Daoy (cell line): ENCODE results near the gene GRK7. TPM values are rescaled to one million over a fixed set of nuclear protein-coding genes. Genes with fewer than 3 reads are reported as not detected.
A peak's percentile ranks its signal among the peaks of the same experiment; 100 is the strongest.

Experiments
- DNase-seq: peaks from one replicate; pipeline ENCODE4 v3.0.0-alpha.2; 2015; ENCODE audit warnings: low read depth
- total RNA-seq: library from RNA; depleted of rRNA; stranded (reverse); fragments of >200 nt; shearing (Covaris generic); gene quantifications from 2 replicates; pipeline ENCODE4 v1.2.3, GENCODE V29; 2014; rRNA removed

Gene GRK7
- total RNA-seq, result not detected in 2 replicates

- no peak for DNase-seq
Measured at GRCh38 chr3:141763088-141763750, at the start of gene GRK7. GRK7 (plus strand) TSS chr3:141763408; CDS start chr3:141778285, 14,877 bp downstream.

GRCh38 chr3:141714671-141715070 is 48.5 kb upstream of the GRK7 start:
- DNase-seq, result no peak

GRCh38 chr3:141722081-141722480 is 41.1 kb upstream of the GRK7 start:
- DNase-seq, result no peak

GRCh38 chr3:141722648-141723047 is 40.6 kb upstream of the GRK7 start:
- no peak for DNase-seq

- no peak for DNase-seq
Measured at GRCh38 chr3:141723255-141723654, 40.0 kb upstream of the GRK7 start.

- no peak for DNase-seq
Measured at GRCh38 chr3:141724186-141724585, 39.0 kb upstream of the GRK7 start.

- DNase-seq, result no peak
Measured at GRCh38 chr3:141725036-141725435, 38.2 kb upstream of the GRK7 start.

GRCh38 chr3:141726483-141726882 is 36.7 kb upstream of the GRK7 start:
- DNase-seq, result no peak

- DNase-seq, result no peak
Measured at GRCh38 chr3:141728355-141728892, 34.8 kb upstream of the GRK7 start.

- no peak for DNase-seq
Measured at GRCh38 chr3:141729240-141729639, 34.0 kb upstream of the GRK7 start.

- no peak for DNase-seq
Measured at GRCh38 chr3:141735176-141735575, 28.0 kb upstream of the GRK7 start.

- DNase-seq, result no peak
Measured at GRCh38 chr3:141735770-141736465, 27.3 kb upstream of the GRK7 start.

- DNase-seq, result no peak
Measured at GRCh38 chr3:141737093-141737492, 26.1 kb upstream of the GRK7 start.

- no peak for DNase-seq
Measured at GRCh38 chr3:141737678-141738021, 25.6 kb upstream of the GRK7 start.

GRCh38 chr3:141738022-141738890 is 25.0 kb upstream of the GRK7 start, which contains the start of gene RNF7:
RNF7 (plus strand) TSS chr3:141738298; CDS start chr3:141738342, 44 bp downstream.
- DNase-seq, result peak; percentile 98

GRCh38 chr3:141738891-141739363 is 24.3 kb upstream of the GRK7 start:
- DNase-seq, result peak; percentile 49

GRCh38 chr3:141739731-141740130 is 23.5 kb upstream of the GRK7 start:
- DNase-seq, result no peak

- no peak for DNase-seq
Measured at GRCh38 chr3:141740349-141740748, 22.9 kb upstream of the GRK7 start.

- DNase-seq, result no peak
Measured at GRCh38 chr3:141743305-141743704, 19.9 kb upstream of the GRK7 start.

GRCh38 chr3:141746962-141747361 is 16.2 kb upstream of the GRK7 start:
- DNase-seq, result no peak

- DNase-seq, result no peak
Measured at GRCh38 chr3:141753399-141753798, 9.8 kb upstream of the GRK7 start.

- DNase-seq, result no peak
Measured at GRCh38 chr3:141754032-141754431, 9.2 kb upstream of the GRK7 start.
